HCT116 (cell line): ENCODE measurements around the gene EMC1. TPM values are rescaled to one million over a fixed set of nuclear protein-coding genes. Genes with fewer than 3 reads are reported as not detected.
A peak's percentile ranks its signal among the peaks of the same experiment; 100 is the strongest.

Experiments used
- CBX3 ChIP-seq: IDR thresholded peaks from 2 replicates; pipeline ENCODE4 v1.6.1; 2012; ENCODE audit warnings: low read depth
- CTCF ChIP-seq, 3 experiments: fragments of 200-600 bp in 1 of 3; sonication (generic) in 1 of 3; IDR thresholded peaks in 2 of 3; conservative IDR thresholded peaks in 1 of 3; 2 replicates each; pipeline ENCODE4 v1.5.1; 2012 to 2017; ENCODE audit warnings: low read depth in 2 of 3, low read length in 2 of 3, antibody characterized with exemption in 1 of 3, borderline replicate concordance in 1 of 3, control low read depth in 1 of 3, mild to moderate bottlenecking in 1 of 3, mixed read lengths in 1 of 3, mixed run types in 1 of 3, moderate library complexity in 1 of 3; ENCODE audit not compliant: insufficient read depth in 1 of 3
- EZH2 ChIP-seq: fragments of 200-600 bp; sonication (generic); IDR thresholded peaks from 2 replicates; pipeline ENCODE4 v1.6.1; 2017; ENCODE audit warnings: antibody characterized with exemption, mixed run types
- EZH2phosphoT487 ChIP-seq: fragments of 200-600 bp; IDR thresholded peaks from 2 replicates; pipeline ENCODE4 v1.6.1; 2018; ENCODE audit warnings: antibody characterized with exemption, borderline replicate concordance
- POLR2AphosphoS5 ChIP-seq: IDR thresholded peaks from 2 replicates; pipeline ENCODE4 v1.6.1; 2011; ENCODE audit warnings: mild to moderate bottlenecking, low read depth, low read length, moderate library complexity
- RAD21 ChIP-seq: IDR thresholded peaks from 2 replicates; pipeline ENCODE4 v1.6.1; 2012; ENCODE audit warnings: low read depth, mild to moderate bottlenecking
- ZNF274 ChIP-seq: fragments of 200-500 bp; sonication (Bioruptor generic); IDR thresholded peaks from 2 replicates; pipeline ENCODE4 v1.6.1; 2014; ENCODE audit warnings: mild to moderate bottlenecking, low read depth, low read length, inconsistent platforms
- total RNA-seq: library from RNA; stranded (reverse); gene quantifications from one replicate; pipeline ENCODE4 v1.2.1, GENCODE V29; 2021; ENCODE audit not compliant: unreplicated experiment
- TF ChIP-seq, protein P1 (sequence below): IDR thresholded peaks from 2 replicates; pipeline ENCODE4 v1.6.1; 2012
- TF ChIP-seq, protein P2 (sequence below): IDR thresholded peaks from 2 replicates; pipeline ENCODE4 v1.6.1; 2011; ENCODE audit warnings: mild to moderate bottlenecking, low read length, moderate library complexity; ENCODE audit not compliant: insufficient replicate concordance; ENCODE audit errors: extremely low read depth

EMC1 gene
- total RNA-seq, 1 experiment from 2014 or later = 66.6 TPM

- TF ChIP-seq, protein P1, sequence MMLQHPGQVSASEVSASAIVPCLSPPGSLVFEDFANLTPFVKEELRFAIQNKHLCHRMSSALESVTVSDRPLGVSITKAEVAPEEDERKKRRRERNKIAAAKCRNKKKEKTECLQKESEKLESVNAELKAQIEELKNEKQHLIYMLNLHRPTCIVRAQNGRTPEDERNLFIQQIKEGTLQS = no peak
- TF ChIP-seq CTCF (IDR thresholded peaks at IDR 0.05 in 2 of 3, conservative IDR thresholded peaks at IDR 0.05 in 1 of 3; ENCODE audit: borderline replicate concordance in 1 of 3, insufficient read depth in 1 of 3, low read depth in 2 of 3, low read length in 2 of 3) = no peak
- peak; percentile 80 for TF ChIP-seq POLR2AphosphoS5
- TF ChIP-seq EZH2 = no peak
- TF ChIP-seq RAD21 = no peak
- no peak for TF ChIP-seq ZNF274
- TF ChIP-seq, protein P2, sequence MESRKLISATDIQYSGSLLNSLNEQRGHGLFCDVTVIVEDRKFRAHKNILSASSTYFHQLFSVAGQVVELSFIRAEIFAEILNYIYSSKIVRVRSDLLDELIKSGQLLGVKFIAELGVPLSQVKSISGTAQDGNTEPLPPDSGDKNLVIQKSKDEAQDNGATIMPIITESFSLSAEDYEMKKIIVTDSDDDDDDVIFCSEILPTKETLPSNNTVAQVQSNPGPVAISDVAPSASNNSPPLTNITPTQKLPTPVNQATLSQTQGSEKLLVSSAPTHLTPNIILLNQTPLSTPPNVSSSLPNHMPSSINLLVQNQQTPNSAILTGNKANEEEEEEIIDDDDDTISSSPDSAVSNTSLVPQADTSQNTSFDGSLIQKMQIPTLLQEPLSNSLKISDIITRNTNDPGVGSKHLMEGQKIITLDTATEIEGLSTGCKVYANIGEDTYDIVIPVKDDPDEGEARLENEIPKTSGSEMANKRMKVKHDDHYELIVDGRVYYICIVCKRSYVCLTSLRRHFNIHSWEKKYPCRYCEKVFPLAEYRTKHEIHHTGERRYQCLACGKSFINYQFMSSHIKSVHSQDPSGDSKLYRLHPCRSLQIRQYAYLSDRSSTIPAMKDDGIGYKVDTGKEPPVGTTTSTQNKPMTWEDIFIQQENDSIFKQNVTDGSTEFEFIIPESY = no peak
- TF ChIP-seq CBX3 = peak; percentile 22; the same call in 1 of the 2 replicates
- TF ChIP-seq EZH2phosphoT487 = no peak
- TF ChIP-seq, all 23 proteins: peak for 11
Observed at GRCh38 chr1:19209990-19210771, 41.1 kb downstream of the EMC1 start, which contains the start of gene UBR4 (continued).
